K562 (cell line): ENCODE measurements around the gene NAV2.

ENCODE experiments used
- EGR1 ChIP-seq: fragments of 450-650 bp; conservative IDR thresholded peaks from 2 replicates; pipeline ENCODE4 v1.6.1; 2017; ENCODE audit warnings: mild to moderate bottlenecking
- HOMEZ ChIP-seq: fragments of 250-450 bp; sonication (Bioruptor Pico); IDR thresholded peaks from 2 replicates; pipeline ENCODE4 v1.4.0; 2020; ENCODE audit warnings: mild to moderate bottlenecking, moderate library complexity
- NR3C1 ChIP-seq: sonication (generic); formaldehyde crosslinking; IDR thresholded peaks from 2 replicates; pipeline ENCODE4 v1.8.1; 2022; ENCODE audit warnings: missing genetic modification reagents

- TF ChIP-seq NR3C1 (CRISPR knock-in tag) (no peak), HOMEZ (CRISPR knock-in tag) (no peak), EGR1 (no peak)
Observed at GRCh38 chr11:19974886-19975285, 262.2 kb downstream of the NAV2 start.
